BLaER1 (cell line): ENCODE data around the gene MTCH1.
"Not testable (repeated sequence)": the region's sequence is repeated elsewhere in the genome, so short reads cannot be mapped to it uniquely, and the experiment has no call there.

Experiments
- H3K27ac ChIP-seq: shearing (Covaris generic); formaldehyde crosslinking; 2 replicates; pipeline ENCODE4 v1.8.1; 2022
- H3K27me3 ChIP-seq: shearing (Covaris generic); formaldehyde crosslinking; 2 replicates; pipeline ENCODE4 v1.8.1; 2022
- H3K36me3 ChIP-seq: shearing (Covaris generic); formaldehyde crosslinking; 2 replicates; pipeline ENCODE4 v1.8.1; 2022
- H3K4me1 ChIP-seq: shearing (Covaris generic); formaldehyde crosslinking; 2 replicates; pipeline ENCODE4 v1.8.1; 2022
- H3K4me2 ChIP-seq: shearing (Covaris generic); formaldehyde crosslinking; 2 replicates; pipeline ENCODE4 v1.8.1; 2022
- H3K4me3 ChIP-seq: shearing (Covaris generic); formaldehyde crosslinking; 2 replicates; pipeline ENCODE4 v1.8.1; 2022
- H3K9ac ChIP-seq: shearing (Covaris generic); formaldehyde crosslinking; 2 replicates; pipeline ENCODE4 v1.8.1; 2022
- H3K9me3 ChIP-seq: shearing (Covaris generic); formaldehyde crosslinking; 2 replicates; pipeline ENCODE4 v1.8.1; 2022
- H4K20me1 ChIP-seq: shearing (Covaris generic); formaldehyde crosslinking; 2 replicates; pipeline ENCODE4 v1.8.1; 2022
- Cebpa-rat ChIP-seq: shearing (Covaris generic); IDR thresholded peaks from 2 replicates; pipeline ENCODE4 v1.8.1; 2022

MTCH1 gene

DNA sequence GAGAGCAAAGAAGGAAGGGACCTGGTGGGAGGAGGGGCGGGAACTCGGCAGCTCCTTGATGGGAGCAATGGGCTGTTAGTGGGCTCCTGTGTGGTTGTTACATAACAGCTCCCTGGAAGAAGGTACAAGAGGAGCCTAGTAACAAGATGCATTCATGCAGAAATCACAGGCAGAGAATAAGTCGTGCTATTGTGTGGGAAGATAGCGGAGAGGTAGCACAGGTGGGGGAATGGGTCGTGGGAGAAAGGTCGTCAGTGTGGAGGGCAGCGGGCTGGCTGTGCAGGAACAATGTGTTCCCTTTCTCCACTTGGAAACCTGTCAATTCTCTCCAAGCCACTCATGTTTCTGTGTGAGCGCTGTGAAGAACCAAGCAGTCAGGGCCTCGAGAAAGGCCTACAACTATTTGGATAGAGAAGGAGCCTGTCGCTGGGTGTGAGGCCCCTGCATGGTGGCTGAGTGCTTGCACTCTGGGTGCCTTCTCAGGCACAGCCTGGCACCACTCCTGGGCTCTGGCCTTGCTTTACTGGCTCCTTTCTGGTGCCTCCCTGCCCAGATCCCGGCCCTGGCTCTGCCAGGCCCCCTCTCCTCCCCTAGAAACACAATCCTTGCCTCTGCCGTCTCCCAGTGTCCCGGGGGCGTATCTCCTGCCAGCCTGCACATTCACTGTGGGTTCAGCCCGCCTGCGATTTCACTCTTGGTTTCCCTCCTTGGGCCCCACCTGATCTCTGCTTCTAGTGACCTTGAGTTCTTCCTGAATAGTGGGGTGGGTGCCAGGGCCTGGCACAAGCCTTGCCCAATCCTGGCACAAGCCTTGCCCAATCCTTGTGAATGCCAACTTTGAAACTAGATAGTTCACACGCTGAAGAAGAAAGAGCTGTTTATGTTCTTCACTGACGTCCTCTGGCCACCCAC is 12.1 kb upstream of the MTCH1 start:
- H3K27me3 ChIP-seq = no peaks in the 10 kb centered on the region
- no peaks in the 10 kb centered on the region for H4K20me1 ChIP-seq
- H3K4me3 ChIP-seq = peak overlapping the region; percentile 48
- no peaks in the 10 kb centered on the region for H3K36me3 ChIP-seq
- no peaks in the 10 kb centered on the region for H3K9me3 ChIP-seq
- peaks cover 76% of the 10 kb centered on the region for H3K4me1 ChIP-seq
- TF ChIP-seq Cebpa-rat = no peak
- peak overlapping the region; percentile 93 for H3K27ac ChIP-seq
- H3K9ac ChIP-seq = peak overlapping the region; percentile 75
- H3K4me2 ChIP-seq = peak overlapping the region; percentile 96

DNA sequence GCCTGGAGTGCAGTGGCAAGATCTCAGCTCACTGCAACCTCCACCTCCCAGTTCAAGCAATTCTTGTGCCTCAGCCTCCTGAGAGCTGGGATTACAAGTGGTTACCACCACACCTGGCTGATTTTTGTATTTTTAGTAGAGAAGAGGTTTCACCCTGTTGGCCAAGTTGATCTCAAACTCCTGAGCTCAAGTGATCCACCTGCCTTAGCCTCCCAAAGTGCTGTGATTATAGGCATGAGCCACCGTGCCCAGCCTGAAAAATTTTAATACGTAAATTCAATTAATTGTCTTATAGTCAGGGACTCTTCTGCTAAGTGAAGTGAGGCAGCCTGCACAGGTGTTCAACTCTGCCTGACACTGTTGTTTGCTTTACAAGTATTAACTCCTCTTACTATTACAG is 4.4 kb upstream of the MTCH1 start:
- not testable (repeated sequence) for H3K9me3 ChIP-seq, H3K4me3 ChIP-seq, H3K36me3 ChIP-seq, H4K20me1 ChIP-seq, H3K4me2 ChIP-seq, H3K27ac ChIP-seq, H3K9ac ChIP-seq, H3K27me3 ChIP-seq, H3K4me1 ChIP-seq

DNA sequence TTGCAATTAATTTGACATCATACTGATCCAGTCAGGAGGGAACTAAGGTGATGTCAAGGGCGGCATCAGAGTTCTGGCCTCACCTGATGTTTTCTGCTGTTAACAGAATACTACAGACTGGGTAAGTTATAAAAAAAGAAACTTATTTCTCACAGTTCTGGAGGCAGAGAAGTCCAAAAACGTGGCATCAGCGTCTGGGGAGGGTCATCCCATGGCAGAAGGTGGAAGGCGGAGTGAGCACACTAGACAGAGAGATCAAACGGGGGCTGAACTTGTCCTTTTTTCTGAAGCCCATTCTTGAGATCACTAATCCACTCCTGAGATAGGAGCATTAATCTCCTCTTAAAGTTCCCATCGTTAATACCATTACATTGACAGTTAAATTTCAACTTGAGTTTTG is 3.3 kb upstream of the MTCH1 start:
- Histone ChIP-seq H3K9ac (no peak overlapping the region), H3K27me3 (no peaks in the 10 kb centered on the region), H3K4me3 (no peak overlapping the region), H4K20me1 (peaks cover 9% of the 10 kb centered on the region), H3K27ac (no peak overlapping the region), H3K9me3 (no peaks in the 10 kb centered on the region), H3K4me1 (peaks cover 15% of the 10 kb centered on the region), H3K4me2 (no peak overlapping the region), H3K36me3 (no peaks in the 10 kb centered on the region)
- TF ChIP-seq Cebpa-rat = no peak

DNA sequence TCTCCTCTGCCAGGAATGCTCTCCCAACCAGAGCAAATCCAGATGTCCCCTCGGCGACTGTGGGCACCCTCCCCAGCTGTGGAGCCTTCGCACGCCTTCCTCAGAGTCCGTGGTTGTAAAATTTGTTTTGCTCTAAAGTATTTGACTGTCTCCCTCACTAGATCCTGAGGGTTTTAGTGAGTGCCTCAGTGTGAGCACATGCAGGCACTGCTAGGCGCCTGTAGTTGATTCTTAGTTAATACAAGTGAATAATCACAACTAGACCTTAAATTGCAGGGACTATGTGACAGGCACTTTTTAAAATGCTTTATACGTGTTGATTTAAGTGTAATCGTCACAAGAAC is 680 bp upstream of the MTCH1 start:
- H3K4me1 ChIP-seq = peaks cover 39% of the 10 kb centered on the region
- H3K4me3 ChIP-seq = peak overlapping the region; percentile 99
- peak overlapping the region; percentile 96 for H3K4me2 ChIP-seq
- no peaks in the 10 kb centered on the region for H3K27me3 ChIP-seq
- H3K36me3 ChIP-seq = peaks cover 15% of the 10 kb centered on the region
- peak overlapping the region; percentile 99 for H3K27ac ChIP-seq
- no peak for TF ChIP-seq Cebpa-rat
- no peaks in the 10 kb centered on the region for H3K9me3 ChIP-seq
- peak overlapping the region; percentile 96 for H3K9ac ChIP-seq
- H4K20me1 ChIP-seq = peaks cover 35% of the 10 kb centered on the region

DNA sequence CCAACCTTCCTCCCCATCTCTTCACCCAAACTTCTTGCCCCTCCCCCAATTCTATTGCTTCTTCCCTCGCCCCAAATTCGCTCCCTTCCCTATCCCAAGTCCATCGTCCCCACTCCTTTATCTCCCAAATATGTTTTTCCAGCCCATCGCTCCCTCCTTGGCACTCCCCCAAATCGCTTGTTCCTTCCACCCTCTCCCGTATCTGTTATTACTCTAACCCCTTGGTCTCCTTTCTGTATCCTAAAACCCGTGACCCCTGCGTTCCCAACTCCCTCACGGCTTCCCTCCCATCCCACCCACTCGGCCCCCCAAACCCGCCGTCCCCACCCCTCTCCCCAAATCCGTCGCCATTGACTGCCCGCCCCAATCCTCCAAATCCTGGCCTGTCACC is 584 bp downstream of the MTCH1 start:
- Histone ChIP-seq H3K9ac (peak overlapping the region; percentile 96), H3K4me1 (peaks cover 51% of the 10 kb centered on the region), H3K4me2 (peak overlapping the region; percentile 96), H3K9me3 (no peaks in the 10 kb centered on the region), H3K27me3 (no peaks in the 10 kb centered on the region), H4K20me1 (peaks cover 48% of the 10 kb centered on the region), H3K27ac (peak overlapping the region; percentile 99), H3K4me3 (peak overlapping the region; percentile 99), H3K36me3 (peaks cover 28% of the 10 kb centered on the region)
- TF ChIP-seq Cebpa-rat = no peak

DNA sequence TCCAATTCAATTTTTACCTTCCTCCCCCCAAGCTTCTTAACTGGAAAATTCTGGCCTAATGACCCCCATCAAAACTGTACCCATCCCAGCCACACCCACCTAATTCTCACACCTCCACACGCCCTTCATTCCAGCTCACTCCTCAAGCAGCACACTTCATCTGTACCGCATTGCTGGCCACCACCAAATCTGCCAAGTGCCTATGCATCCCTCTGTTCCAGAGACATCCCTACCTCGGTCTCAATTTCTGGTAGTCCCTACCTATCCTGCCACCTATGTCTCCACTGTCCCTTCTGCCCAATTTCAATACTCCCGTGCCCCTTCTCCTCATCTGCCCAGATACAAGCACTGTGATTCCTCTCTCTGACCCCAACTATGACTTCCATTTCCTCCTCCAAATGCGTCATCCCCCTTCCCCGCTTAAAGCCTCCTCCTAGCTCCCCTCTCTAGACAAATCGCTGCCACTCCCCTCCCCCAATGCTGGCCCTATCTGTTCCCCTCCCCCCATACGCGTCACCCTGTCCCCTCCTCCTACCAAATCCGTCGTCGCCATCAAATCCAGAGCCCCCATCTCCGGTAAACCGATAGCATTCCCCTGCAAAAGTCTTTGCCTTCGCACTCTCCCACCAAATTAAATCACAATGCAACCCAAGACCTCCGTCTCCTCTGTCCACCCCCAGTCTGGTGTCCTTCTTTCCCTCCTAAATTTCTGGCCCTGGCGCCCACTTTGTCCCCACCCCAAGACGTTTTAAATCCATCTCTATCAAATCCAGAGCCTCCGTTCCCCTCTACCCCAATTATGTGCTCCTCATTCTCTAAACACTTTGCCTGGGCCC is 1.2 kb downstream of the MTCH1 start:
- Histone ChIP-seq H3K27me3 (no peaks in the 10 kb centered on the region), H3K27ac (peak overlapping the region; percentile 99), H3K4me1 (peaks cover 57% of the 10 kb centered on the region), H3K36me3 (peaks cover 28% of the 10 kb centered on the region), H4K20me1 (peaks cover 54% of the 10 kb centered on the region), H3K9ac (peak overlapping the region; percentile 96), H3K4me3 (peak overlapping the region; percentile 99), H3K4me2 (peak overlapping the region; percentile 96), H3K9me3 (no peaks in the 10 kb centered on the region)
- TF ChIP-seq Cebpa-rat = no peak

DNA sequence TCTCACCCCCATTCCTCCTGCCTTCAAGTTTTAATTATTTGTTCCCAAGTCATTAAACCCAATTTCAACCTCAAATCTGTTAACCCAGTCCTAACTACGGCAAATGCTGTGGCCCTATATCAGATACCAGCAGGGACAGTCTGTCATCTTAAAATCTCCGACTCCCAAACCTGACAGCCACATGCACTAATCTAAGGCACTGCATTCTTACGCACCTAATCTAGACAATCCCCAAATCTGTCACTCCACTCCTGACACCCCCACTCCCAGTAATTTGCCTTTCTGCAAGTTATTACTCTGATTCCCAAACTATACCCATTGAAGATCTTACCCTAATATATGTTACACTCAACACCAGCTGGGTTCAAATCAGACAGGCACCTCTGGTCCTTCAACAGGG is 2.5 kb downstream of the MTCH1 start:
- peaks cover 67% of the 10 kb centered on the region for H4K20me1 ChIP-seq
- H3K36me3 ChIP-seq = peaks cover 40% of the 10 kb centered on the region
- no peak overlapping the region for H3K9ac ChIP-seq

DNA sequence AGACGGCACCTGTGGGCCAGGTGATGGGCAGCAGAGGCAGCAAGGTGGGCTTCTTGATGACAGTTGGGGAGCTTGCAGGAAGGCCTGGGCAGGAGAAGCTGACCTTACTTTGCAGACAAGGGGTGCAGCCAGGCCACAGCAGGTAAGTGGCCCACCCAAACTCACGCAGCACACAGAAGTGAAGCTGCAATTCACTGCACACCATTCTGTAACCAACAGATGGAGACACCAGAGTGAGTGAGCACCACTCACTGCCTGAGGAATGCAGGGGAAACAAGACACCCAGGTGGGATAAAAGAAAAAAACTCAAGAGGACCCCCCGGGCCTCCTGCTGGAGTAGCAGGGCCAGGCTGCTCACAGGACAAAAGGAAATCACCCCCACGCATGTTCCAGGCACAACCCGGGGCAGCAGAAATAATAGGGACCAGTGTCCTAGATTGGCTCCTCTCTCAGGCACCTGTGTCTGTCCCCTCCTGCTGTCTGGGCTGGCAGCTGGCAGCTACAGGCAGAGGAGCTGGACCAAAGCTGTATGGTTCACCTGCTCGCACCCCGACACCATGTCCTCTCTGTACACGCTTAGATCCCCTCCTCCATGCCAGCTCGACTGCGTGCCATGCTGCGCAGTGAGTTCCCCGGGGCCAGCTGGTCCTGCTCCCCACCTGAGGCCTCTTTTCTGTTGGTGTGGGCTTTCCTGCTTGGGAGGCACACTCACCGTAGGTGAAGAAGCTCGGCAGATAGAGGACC is 4.9 kb downstream of the MTCH1 start:
- peak overlapping the region; percentile 32; the same call in 1 of the 2 replicates for H3K27ac ChIP-seq
- H3K4me2 ChIP-seq = no peak overlapping the region
- peaks cover 71% of the 10 kb centered on the region for H3K4me1 ChIP-seq
- H3K9ac ChIP-seq = peak overlapping the region; percentile 18; the same call in 1 of the 2 replicates
- peaks cover 92% of the 10 kb centered on the region for H4K20me1 ChIP-seq
- H3K9me3 ChIP-seq = no peaks in the 10 kb centered on the region
- H3K36me3 ChIP-seq = peaks cover 65% of the 10 kb centered on the region
- TF ChIP-seq Cebpa-rat = no peak
- H3K4me3 ChIP-seq = no peak overlapping the region
- no peaks in the 10 kb centered on the region for H3K27me3 ChIP-seq

More for the DNA sequence above, 2.5 kb downstream of the MTCH1 start:
- Histone ChIP-seq H3K4me2 (peak overlapping the region; percentile 96), H3K4me1 (peaks cover 68% of the 10 kb centered on the region), H3K9me3 (no peaks in the 10 kb centered on the region), H3K27me3 (no peaks in the 10 kb centered on the region), H3K27ac (no peak overlapping the region), H3K4me3 (no peak overlapping the region)
- no peak for TF ChIP-seq Cebpa-rat

DNA sequence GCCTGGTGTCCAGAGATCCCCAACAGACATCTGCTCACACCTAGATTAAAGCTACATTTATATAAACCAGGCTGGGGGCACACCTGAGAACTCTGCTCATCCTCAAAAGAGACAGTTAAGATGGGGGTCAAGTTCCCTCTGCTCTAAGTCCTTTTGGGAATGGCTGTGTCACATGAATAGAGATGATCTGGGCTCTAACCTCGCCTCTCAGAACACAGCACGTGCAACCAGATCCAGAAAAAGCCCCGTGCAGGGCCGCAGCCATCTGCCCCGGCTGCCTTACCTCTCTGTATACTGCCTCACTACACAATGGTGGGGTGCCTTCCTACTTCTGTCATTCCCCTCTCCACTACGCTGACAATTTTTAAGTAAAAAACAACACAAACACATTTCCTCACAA is 5.9 kb downstream of the MTCH1 start:
- H3K27ac ChIP-seq = no peak overlapping the region
- no peak for TF ChIP-seq Cebpa-rat
- peaks cover 100% of the 10 kb centered on the region for H4K20me1 ChIP-seq
- peaks cover 74% of the 10 kb centered on the region for H3K36me3 ChIP-seq
- H3K27me3 ChIP-seq = no peaks in the 10 kb centered on the region
- H3K9me3 ChIP-seq = no peaks in the 10 kb centered on the region
- no peak overlapping the region for H3K4me2 ChIP-seq
- H3K4me3 ChIP-seq = no peak overlapping the region
- H3K4me1 ChIP-seq = peaks cover 80% of the 10 kb centered on the region
- no peak overlapping the region for H3K9ac ChIP-seq
